Stimulated activated CD8-positive, alpha-beta memory T cell treated with anti-CD3 and anti-CD28 coated beads, Interleukin-15, amount 100 ng/mL, for 24 hours (primary cell): ENCODE measurements around the gene UNC13D.

Source experiments
- DNase-seq: peaks from one replicate; pipeline ENCODE4 v3.0.0-alpha.2; 2020; ENCODE audit warnings: low read depth

UNC13D gene

GRCh38 chr17:75834279-75834920 lies 9.8 kb downstream of the UNC13D start:
- DNase-seq = no peak

GRCh38 chr17:75832652-75833400 lies 11.4 kb downstream of the UNC13D start:
- DNase-seq = no peak

GRCh38 chr17:75832164-75832651 lies 12.0 kb downstream of the UNC13D start:
- DNase-seq = no peak

- no peak for DNase-seq
Measured at GRCh38 chr17:75831032-75831571, 13.1 kb downstream of the UNC13D start.

- no peak for DNase-seq
Measured at GRCh38 chr17:75830164-75831031, 13.8 kb downstream of the UNC13D start.

- no peak for DNase-seq
Measured at GRCh38 chr17:75829747-75830146, 14.5 kb downstream of the UNC13D start.

- DNase-seq = no peak
Measured at GRCh38 chr17:75828741-75829140, 15.5 kb downstream of the UNC13D start.

- no peak for DNase-seq
Measured at GRCh38 chr17:75828076-75828400, 16.2 kb downstream of the UNC13D start.

GRCh38 chr17:75827308-75828075 lies 16.7 kb downstream of the UNC13D start:
- DNase-seq = no peak

GRCh38 chr17:75826561-75827307 lies 17.5 kb downstream of the UNC13D start:
- DNase-seq = no peak

- DNase-seq = no peak
Measured at GRCh38 chr17:75825748-75826370, 18.3 kb downstream of the UNC13D start.

GRCh38 chr17:75825149-75825552 lies 19.1 kb downstream of the UNC13D start:
- no peak for DNase-seq

- DNase-seq = no peak
Measured at GRCh38 chr17:75824666-75825065, 19.5 kb downstream of the UNC13D start.

- DNase-seq = no peak
Measured at GRCh38 chr17:75824050-75824552, 20.1 kb downstream of the UNC13D start.

- no peak for DNase-seq
Measured at GRCh38 chr17:75823257-75824041, 20.8 kb downstream of the UNC13D start.

GRCh38 chr17:75822800-75823166 lies 21.4 kb downstream of the UNC13D start:
- DNase-seq = no peak

GRCh38 chr17:75822119-75822799 lies 21.9 kb downstream of the UNC13D start:
- DNase-seq = no peak

GRCh38 chr17:75821552-75821951 lies 22.7 kb downstream of the UNC13D start:
- DNase-seq = no peak
